Thoracic aorta (tissue), 2 donors: ENCODE results near the gene OR2T11. TPM values are rescaled to one million over a fixed set of nuclear protein-coding genes. Genes with fewer than 3 reads are reported as not detected.

ENCODE experiments used
- ATAC-seq: fragments of 150-250 bp; one replicate; pipeline ENCODE4 v1.8.0; 2017; ENCODE audit warnings: low read depth; ENCODE audit not compliant: insufficient number of reproducible peaks, low FRiP score
- DNase-seq: peaks from one replicate; pipeline ENCODE4 v3.0.0-alpha.2; 2020; ENCODE audit warnings: low spot score
- H3K27ac ChIP-seq, 2 donors: fragments of 200-600 bp; sonication (generic); 1 replicate in 1 of 2; 2 replicates in 1 of 2; pipeline ENCODE4 v1.5.1; 2016; ENCODE audit warnings: mild to moderate bottlenecking in 2 of 2, moderate library complexity in 2 of 2
- H3K27me3 ChIP-seq: fragments of 200-600 bp; sonication (generic); replicated peaks from 2 replicates; pipeline ENCODE4 v1.6.0; 2016; ENCODE audit warnings: mild to moderate bottlenecking; ENCODE audit not compliant: insufficient read depth
- H3K36me3 ChIP-seq: fragments of 200-600 bp; sonication (generic); one replicate; pipeline ENCODE4 v1.5.1; 2016
- H3K4me1 ChIP-seq, 2 donors: fragments of 200-600 bp; sonication (generic); 1 replicate in 1 of 2; 2 replicates in 1 of 2; pipeline versions ENCODE4 v1.5.1 to v1.6.0; 2016; ENCODE audit warnings: low read depth in 2 of 2, mild to moderate bottlenecking in 1 of 2; ENCODE audit not compliant: control insufficient read depth in 1 of 2
- H3K4me3 ChIP-seq: fragments of 200-600 bp; sonication (generic); 2 replicates; pipeline ENCODE4 v1.5.1; 2016; ENCODE audit warnings: mild to moderate bottlenecking
- H3K9me3 ChIP-seq: fragments of 200-600 bp; sonication (generic); 2 replicates; pipeline ENCODE4 v1.5.1; 2016
- CTCF ChIP-seq: fragments of 200-600 bp; sonication (generic); IDR thresholded peaks from one replicate; pipeline ENCODE4 v1.5.1; 2019; ENCODE audit warnings: antibody characterized with exemption
- total RNA-seq, 2 donors: library from RNA; depleted of rRNA; stranded (reverse); fragments of >200 nt; gene quantifications; one replicate each; pipeline versions ENCODE4 v1.1.0 to v1.2.3, GENCODE V29; 2016

The OR2T11 gene
- total RNA-seq, 2 donors from 2014 or later = not detected

GRCh38 chr1:248597589-248597988, 37.3 kb downstream of the OR2T11 start, which contains the start of gene OR2T10:
Gene OR2T10 (minus strand): TSS chr1:248597700. CDS start chr1:248593768, 3,932 bp downstream.
- no peaks in the 10 kb centered on the region for H3K9me3 ChIP-seq
- no peak within 1 kb of the TSS for H3K4me3 ChIP-seq
- DNase-seq (no peak), ATAC-seq (no peak)
- H3K4me1 ChIP-seq = no peaks in the 10 kb centered on the region
- no peaks in the 10 kb centered on the region for H3K27me3 ChIP-seq
- TF ChIP-seq CTCF = no peak
- H3K36me3 ChIP-seq = no peaks in the 10 kb centered on the region
- no peak within 1 kb of the TSS for H3K27ac ChIP-seq

GRCh38 chr1:248596615-248597014, 38.3 kb downstream of the OR2T11 start:
- ATAC-seq = no peak
- H3K36me3 ChIP-seq = no peaks in the 10 kb centered on the region
- H3K27ac ChIP-seq = no peak overlapping the region

GRCh38 chr1:248593226-248593625, 41.7 kb downstream of the OR2T11 start:
- Histone ChIP-seq H3K36me3 (no peaks in the 10 kb centered on the region), H3K9me3 (no peaks in the 10 kb centered on the region), H3K27ac (no peak overlapping the region), H3K4me1 (no peaks in the 10 kb centered on the region), H3K27me3 (no peaks in the 10 kb centered on the region), H3K4me3 (no peak overlapping the region)
- TF ChIP-seq CTCF = no peak
- DNase-seq (no peak), ATAC-seq (no peak)

More at GRCh38 chr1:248596615-248597014, 38.3 kb downstream of the OR2T11 start:
- DNase-seq = no peak
- TF ChIP-seq CTCF = no peak
- Histone ChIP-seq H3K27me3 (no peaks in the 10 kb centered on the region), H3K4me1 (no peaks in the 10 kb centered on the region), H3K4me3 (no peak overlapping the region), H3K9me3 (no peaks in the 10 kb centered on the region)

- H3K4me1 ChIP-seq = no peaks in the 10 kb centered on the region
- no peak overlapping the region for H3K27ac ChIP-seq
- no peak for TF ChIP-seq CTCF
- no peak overlapping the region for H3K4me3 ChIP-seq
- H3K9me3 ChIP-seq = no peaks in the 10 kb centered on the region
- H3K27me3 ChIP-seq = no peaks in the 10 kb centered on the region
- no peak for DNase-seq
- no peaks in the 10 kb centered on the region for H3K36me3 ChIP-seq
- no peak for ATAC-seq
These were observed 42.2 kb downstream of the OR2T11 start for GRCh38 chr1:248592655-248593054.

- no peak for TF ChIP-seq CTCF
- H3K4me1 ChIP-seq = no peaks in the 10 kb centered on the region
- no peak overlapping the region for H3K27ac ChIP-seq
- H3K27me3 ChIP-seq = no peaks in the 10 kb centered on the region
- H3K36me3 ChIP-seq = no peaks in the 10 kb centered on the region
- ATAC-seq (no peak), DNase-seq (no peak)
- no peaks in the 10 kb centered on the region for H3K9me3 ChIP-seq
- H3K4me3 ChIP-seq = no peak overlapping the region
These were observed 44.8 kb downstream of the OR2T11 start for GRCh38 chr1:248590055-248590454.
